GM19328 (cell line): ENCODE measurements around the gene TAF8.

Experiments
- ATAC-seq: cut with Tn5 transposase; IDR thresholded peaks from one replicate; pipeline ENCODE4 v1.9.1; 2021; ENCODE audit warnings: mild to moderate bottlenecking, moderate library complexity; ENCODE audit not compliant: unreplicated experiment

The TAF8 gene

GRCh38 chr6:42120895-42121865, 70.9 kb downstream of the TAF8 start:
- no peak for ATAC-seq

DNA sequence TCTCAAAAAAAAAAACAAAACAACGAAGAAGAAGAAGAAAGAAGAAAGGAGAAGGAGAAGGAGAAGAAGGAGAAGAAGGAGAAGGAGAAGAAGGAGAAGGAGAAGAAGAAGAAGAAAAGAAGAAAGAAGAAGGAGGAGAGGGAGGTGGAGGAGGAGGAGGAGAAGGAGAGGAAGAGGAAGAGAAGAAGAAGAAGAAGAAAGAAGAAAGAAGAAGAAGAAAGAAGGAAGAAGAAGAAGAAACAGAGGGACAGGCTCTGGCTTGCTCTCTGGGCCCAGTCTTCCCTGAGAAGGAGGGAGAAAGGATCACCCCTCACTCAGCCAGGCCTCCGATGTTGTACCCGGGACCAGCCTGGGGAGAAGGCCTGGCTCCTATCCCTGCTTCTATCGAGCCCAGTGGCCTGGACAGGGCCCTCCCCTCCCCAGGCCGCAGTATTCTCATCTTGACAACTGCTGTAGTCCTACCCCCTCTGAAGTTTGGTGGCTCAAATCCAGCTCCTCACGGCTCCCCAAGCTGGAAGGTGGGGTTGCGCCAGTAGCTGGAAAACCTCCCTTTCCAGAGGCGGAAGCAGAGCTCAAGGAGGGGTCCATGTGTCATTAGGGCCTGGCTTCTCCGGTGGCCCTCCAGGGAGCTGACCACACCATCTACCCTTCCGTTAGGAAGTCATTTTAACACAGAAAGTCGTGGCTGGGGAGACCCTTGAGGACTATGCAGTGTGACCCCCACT, 73.2 kb downstream of the TAF8 start:
- no peak for ATAC-seq

- no peak for ATAC-seq
Measured at GRCh38 chr6:42124223-42124836, 74.0 kb downstream of the TAF8 start.

- ATAC-seq: no peak
Measured at GRCh38 chr6:42125231-42125630, 74.9 kb downstream of the TAF8 start.

DNA sequence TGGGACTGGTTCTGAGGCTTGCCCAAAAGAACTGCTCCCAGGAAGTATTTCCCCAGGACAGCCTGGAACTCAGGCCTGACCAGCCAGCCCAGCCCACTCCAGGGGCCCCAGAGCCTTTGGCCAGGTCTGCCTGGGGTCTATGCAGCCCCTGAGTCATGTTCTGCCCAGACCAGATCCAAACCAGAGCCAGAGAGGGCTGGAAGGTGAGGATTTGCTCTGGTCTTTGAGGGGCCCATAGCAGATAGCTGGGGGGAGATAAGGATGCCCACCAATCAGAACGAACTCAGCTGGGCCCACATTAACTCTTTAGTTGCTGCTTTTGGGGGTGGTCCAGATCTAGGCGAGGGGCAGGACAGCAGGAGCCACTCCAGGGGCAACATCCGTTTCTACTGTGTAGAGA, 75.3 kb downstream of the TAF8 start:
- ATAC-seq: no peak

GRCh38 chr6:42128460-42129359, 78.4 kb downstream of the TAF8 start:
- no peak for ATAC-seq

DNA sequence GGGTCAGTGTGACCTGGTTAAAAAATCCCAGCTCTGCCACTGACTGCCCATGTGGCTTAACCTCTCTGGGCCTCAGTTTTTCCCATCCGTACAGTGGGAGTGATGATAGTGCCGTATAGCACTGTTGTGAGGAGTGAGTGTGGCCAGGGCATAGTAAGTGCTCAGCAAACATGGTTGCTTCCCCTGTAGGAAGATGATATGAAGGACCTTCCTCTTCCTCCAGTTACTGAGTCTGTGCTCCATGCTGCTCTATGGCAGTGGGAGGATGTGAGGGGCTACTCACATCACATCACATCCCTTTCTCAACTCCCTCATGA, 79.0 kb downstream of the TAF8 start:
- no peak for ATAC-seq

- no peak for ATAC-seq
Measured at GRCh38 chr6:42131531-42131930, 81.2 kb downstream of the TAF8 start.

DNA sequence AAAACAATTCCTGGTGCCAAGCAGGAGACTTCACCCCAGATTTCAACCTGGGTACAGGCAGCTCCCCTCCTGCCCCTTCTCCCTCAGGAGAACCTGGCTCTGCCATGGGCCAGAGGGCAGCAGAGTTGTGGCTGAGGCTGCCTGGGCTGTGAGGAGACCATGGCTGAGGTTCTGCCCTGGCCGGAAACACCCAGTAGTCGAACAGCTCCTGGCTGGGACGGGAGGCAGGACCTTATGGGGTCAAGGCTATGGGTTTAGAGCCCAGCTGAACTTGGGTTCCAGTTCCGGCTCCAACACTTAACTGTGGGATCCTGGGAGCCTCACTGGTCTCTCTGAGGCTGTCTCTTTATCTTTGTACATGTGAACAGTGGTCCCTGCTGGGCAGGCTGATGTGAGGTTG, 83.6 kb downstream of the TAF8 start:
- ATAC-seq: no peak

DNA sequence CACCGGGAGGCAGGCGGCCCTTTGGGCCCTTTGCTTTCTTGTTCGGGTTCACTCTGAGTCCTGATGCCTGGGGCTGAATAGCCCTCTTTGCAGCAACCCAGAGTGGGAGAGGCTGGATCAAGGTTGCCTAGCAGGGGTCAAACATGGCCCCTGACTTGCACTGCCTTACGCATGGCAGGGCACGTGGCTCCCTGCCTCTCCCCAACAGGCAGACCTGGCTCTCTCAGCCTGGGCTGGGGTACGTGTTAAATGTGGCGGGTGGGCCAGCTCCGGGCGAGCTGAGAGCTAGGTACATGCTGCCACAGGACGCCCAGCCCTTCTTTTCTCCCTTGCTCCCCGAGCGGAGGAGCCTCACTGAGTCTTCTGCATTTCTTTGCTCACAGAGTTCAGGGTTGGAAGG, 84.8 kb downstream of the TAF8 start:
- ATAC-seq: no peak

- no peak for ATAC-seq
Measured at GRCh38 chr6:42135722-42136121, 85.4 kb downstream of the TAF8 start.

GRCh38 chr6:42136508-42137193, 86.3 kb downstream of the TAF8 start:
- no peak for ATAC-seq
